Umbilical cord (tissue), 2 donors: ENCODE measurements around the gene ODAD4. TPM values are rescaled to one million over a fixed set of nuclear protein-coding genes. Genes with fewer than 3 reads are reported as not detected.

ENCODE experiments used
- DNase-seq: peaks from one replicate; pipeline ENCODE4 v3.0.0-alpha.2; 2015; ENCODE audit warnings: low spot score
- total RNA-seq: library from RNA; depleted of rRNA; stranded (reverse); fragments of >200 nt; gene quantifications from one replicate; pipeline ENCODE4 v1.2.3, GENCODE V29; 2014; ENCODE audit warnings: low replicate concordance; ENCODE audit not compliant: insufficient read depth

Gene ODAD4
- total RNA-seq, 1 donor from 2014 or later, result not detected

DNA sequence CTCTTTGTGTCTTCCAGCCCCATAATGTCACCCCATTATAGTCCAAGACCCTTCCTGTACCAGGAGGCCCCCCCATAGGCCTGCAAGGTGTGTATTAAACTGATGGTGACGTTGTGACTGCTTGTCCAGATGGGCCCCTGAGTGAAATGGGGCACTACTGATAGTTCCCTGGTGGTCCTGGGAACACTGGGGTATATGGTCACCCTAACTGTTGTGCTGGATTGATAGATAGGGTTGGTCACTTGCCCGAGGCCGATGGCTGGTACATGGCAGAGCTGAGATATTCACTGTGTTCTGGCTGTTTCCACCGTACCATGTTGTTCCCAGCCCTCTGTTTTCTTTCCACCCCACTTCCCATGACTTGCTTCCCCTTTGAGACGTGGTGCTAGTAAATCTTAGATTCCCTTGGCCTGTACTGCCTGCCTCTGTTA lies 40.5 kb downstream of the ODAD4 start:
- no peak for DNase-seq

DNA sequence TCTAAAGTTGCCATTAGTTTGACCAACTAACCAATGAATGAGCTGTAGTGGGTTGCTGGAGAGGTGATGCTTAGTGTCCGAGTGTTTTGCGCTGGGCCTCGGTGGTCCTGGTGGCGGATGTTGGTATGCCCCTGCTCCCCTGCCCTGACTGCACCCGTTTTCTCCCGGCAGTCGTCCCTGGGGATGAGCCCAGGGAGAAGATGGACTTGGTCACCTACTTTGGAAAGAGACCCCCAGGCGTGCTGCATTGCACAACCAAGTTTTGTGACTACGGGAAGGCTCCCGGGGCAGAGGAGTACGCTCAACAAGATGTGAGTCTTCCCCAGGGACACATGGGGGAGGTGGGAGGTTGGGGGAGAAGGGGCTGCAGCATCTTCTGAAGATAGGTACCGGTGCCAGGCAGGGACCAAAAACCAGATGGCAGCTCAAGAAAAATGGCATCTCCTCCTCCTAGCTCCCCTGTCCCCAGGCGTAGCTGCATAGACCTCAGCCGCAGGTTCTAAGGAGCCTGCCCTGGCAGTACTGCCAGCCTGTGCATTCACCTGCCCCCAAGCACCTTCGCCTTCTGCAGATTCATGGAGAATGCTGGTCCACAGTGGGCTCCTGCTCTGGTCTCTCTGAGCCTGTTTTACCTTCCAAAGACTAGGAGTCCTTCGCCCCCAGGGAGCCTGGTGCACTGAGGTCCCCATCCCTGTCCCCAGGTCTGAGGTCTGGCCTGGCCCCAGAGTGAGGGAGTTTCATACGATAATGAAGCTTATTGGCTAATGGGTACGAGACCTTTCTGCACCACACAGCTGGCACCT lies 41.5 kb downstream of the ODAD4 start:
- DNase-seq, result no peak

DNA sequence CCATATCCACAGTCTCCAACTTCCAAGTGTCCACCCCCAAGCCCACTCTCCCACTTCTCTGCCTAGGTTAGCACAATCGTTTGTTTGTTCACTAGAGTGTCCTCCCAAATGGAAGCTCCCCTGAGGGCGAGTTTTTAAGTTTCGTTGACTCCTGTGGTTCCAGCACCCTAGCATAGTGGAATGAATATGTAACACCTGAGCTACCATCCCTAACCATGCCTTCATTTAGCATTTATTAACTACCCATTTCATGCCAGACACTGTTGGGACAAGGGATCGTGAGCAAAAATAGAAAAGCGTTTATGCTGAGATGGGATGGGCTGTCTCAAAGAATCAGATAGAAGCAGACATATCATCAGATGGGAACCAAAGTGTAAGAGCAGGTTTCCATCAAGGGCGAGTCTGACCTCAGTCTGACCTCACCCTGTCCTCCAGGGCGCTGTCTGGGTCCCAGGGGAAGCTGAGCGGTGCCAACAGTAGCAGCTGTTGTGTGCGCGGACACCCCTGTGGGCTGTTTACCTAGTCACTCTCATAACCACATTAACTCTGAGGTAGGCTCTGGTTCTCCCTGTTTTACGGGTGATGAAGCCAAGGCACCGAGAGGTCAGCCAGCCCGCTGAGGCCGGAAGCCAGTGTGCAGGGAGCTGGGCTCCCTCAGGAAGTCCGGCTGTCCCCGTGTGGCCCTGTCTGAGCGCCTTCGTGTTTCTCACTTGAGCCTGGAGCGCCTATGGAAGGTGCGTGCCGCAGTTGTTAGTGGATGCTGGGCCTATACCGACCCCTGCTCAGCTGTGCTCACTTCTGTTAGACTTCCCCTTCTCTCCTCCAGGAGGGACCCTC lies 42.4 kb downstream of the ODAD4 start:
- no peak for DNase-seq

DNA sequence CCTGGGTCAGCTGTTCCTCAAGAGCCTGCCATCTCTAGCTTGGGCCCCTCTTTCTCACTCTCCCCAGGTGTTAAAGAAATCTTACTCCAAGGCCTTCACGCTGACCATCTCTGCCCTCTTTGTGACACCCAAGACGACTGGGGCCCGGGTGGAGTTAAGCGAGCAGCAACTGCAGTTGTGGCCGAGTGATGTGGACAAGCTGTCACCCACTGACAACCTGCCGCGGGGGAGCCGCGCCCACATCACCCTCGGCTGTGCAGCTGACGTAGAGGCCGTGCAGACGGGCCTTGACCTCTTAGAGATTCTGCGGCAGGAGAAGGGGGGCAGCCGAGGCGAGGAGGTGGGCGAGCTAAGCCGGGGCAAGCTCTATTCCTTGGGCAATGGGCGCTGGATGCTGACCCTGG lies 43.0 kb downstream of the ODAD4 start:
- DNase-seq, result no peak

DNA sequence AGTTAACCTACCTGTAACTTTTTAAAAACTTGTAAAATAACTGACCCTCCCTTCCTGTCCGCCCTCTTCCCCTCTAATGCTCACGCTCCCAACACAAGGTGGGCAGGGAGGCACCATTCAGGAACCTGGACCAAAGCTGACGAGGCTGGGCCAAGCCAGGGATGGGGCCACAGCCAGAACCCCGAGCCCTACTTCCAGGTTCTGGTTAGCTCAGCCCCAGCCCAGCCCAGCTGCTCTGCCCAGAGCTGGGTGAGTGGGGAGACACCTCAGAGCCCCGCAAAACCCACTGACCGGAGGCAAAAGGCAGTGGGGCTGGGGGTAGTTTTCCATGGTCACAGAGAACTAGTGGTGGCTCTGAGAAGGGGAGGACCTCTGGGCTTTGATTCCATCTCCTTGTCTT lies 43.6 kb downstream of the ODAD4 start:
- no peak for DNase-seq

DNA sequence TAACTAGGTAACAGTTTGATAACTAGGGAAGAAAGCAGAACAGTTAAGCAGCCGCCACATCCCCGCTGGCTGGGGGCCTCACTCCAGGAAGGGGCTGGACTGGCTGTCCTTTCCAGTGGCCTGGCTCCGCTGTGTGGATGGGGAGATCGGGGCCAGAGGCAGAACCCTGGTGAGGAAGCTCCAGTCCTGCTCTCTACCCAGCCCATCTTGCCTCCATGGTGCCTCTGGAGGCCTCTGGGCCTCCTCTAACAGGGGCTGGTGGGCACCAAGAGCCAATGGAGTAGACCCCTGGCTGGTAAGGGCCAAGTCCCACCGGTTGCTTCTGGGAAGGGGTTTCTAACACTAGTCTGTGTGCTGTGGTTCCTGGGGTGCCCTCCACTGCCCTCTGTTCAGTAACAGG lies 44.2 kb downstream of the ODAD4 start:
- no peak for DNase-seq

DNA sequence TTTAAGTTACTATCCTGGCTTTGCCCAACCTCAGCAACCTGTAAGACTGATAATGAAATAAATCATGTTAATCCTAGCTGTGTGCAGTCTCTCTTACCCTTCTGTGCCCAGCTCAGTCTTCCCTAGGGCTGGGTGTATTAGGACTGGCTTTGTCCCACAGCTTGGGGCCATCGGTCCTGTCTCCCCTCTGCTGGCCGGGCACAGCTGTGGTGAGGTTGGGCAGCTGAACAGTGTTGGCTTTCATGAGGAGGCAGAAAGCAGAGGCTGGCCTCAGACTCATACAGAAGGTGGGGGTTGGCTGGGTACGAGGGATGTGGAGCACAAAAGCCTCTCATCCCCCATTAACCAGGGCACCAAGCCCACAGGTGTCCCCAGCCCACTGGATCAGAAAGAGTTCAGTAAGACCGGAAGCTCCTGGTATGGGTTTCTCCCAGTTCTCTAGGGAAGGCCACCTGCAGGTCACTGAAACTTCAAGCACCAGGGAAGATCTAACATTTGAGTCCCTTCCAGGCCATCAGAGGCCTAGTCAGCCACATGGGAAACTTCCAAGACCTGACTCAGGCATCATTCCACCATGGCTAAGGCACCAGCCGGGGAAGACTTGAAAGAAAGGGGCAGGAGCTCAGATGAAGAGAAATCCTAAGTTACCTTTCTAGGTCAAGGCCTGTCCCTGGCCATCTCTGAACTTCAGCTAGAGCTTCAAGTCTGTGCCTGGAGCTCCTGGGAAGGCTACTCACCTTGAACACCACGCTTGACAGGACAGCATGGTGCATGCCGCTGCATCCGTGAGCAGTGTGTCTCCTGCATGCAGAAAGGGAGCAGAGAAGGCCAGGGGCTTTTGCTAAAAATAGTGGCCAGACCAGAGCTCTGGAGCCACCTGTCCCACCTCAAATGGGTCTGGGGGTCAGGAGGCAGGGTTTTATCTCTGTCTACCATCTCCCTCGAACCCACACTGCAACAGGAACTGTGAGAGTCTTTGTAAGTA lies 45.0 kb downstream of the ODAD4 start:
- DNase-seq, result no peak

DNA sequence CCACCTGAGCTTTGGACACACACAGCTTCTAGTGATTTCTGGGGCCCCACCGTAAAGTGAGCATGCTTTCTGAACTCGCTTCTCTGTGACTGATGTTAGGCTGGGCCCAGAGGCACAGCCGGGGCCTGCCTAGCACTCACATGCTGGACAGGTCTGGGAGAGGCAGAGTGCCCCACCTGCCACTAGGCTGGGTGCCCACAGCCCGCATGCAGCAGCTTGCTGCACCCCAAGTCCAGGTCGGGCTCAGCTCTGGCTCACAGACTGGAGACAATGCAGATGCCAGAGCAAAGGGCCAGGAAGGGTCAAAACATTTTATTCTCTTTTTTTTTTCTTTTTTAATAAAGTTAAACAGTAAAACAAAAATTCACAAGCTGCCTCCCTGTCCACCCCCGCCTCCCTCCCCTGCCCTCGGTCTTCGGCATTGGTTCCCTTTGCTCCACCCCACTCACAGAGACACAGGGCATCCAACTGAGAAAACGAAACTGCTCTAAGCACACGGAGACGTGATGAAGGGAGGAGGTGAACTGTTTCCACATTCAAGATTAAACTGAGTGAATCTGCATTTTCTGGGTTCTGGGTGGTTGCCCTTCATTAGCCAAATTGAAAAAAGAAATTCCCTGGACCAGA lies 45.8 kb downstream of the ODAD4 start:
- no peak for DNase-seq

DNA sequence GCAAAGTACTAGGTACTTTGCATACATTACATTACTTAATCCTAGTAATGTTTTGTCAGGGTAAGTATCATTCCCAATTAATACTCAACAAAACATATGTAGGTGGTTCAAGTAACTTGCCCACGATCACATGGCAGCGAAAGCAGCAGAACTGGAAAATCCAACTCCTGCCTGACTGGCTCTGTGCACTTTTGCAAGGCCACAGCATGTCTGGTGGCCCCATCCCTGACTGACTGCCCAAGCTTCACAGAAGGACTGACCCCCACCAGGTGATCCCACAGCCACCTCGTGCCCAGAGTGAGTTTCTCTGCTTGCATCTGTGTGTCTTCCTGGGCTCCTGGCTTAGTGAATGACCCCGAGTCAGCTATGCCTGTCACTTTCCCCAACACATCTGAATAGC lies 47.6 kb downstream of the ODAD4 start:
- DNase-seq, result no peak

DNA sequence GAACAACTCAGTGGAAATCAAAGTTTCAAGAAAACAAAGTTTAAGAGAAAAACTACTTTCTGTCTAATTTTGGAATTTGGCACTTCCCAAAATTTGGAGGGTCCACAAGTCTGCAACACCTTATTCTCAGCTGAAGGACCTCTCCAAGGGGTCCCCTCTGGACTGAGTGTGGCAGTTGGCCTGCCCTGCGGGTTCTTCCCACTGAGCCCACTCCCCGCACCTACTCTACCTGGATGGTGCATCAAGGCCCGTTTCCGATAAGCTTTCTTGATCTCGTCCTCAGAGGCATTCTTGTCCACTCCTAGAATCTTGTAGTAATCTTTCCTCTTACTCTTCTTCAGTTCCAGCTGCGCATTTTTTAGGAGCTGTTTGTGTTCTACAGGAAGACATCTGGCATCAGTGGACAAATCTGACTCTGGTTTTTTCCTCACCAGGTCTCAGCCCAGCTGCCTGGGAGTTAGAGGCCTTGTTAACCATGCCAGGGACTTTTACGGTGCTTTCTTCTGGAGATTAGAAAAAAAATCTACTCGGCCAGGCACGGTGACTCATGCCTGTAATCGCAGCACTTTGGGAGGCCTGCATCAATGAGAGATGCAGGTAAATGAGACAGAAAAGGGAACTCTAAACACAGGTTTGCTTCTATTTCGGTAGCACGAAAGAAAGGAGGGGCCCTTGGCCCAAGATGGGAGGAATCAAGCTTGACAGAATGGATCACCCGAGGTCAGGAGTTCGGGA lies 51.8 kb downstream of the ODAD4 start:
- peak; percentile 48 for DNase-seq

DNA sequence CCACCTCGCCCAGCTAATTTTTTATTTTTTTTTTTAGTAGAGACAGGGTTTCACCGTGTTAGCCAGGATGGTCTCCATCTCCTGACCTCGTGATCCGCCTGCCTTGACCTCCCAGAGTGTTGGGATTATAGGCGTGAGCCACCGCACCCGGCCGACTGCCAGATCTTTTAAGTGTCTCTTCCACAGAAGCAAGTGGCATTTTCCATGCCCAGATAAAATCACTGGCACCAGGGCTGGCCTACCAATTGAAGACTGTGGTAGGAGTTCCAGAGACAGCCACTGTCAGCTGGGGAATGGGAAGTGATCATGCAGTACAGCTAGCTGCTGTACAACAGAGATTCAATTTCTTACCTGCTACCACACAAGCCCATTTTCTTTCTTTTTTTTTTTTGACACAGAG lies 54.0 kb downstream of the ODAD4 start:
- no peak for DNase-seq

DNA sequence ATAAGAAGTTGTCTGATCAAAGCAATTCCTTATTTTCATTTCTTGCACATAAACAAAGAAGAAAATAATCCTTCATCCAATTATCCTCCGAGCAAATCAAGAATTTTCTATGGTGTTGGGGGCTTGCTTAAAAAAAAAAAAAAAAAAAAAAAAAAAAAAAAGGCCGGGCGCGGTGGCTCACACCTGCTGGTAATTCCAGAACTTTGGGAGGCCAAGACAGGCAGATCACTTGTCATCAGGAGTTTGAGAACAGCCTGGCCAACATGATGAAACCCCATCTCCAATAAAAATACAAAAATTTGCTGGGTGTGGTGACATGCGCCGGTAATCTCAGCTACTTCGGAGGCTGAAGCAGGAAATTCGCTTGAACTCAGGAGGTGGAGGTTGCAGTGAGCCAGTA lies 55.5 kb downstream of the ODAD4 start:
- DNase-seq, result no peak

DNA sequence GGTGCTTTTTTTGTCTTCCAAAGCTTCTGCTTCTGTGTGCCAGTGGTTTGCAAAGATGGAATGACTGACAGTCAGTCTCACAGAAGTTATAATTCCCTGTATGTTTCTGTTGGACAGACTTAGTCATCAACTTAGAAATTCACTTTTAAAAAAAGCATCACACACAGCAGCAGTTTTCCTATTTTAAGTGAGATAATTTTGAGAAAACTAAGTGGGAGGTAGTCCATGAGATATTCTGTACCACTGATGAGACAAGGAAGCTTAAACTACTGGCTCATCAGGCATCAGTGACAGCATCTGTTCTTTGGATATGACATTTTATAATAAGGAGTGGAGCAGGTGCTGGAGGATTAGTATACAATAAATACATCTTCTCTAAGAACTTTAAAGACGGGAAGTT lies 56.2 kb downstream of the ODAD4 start:
- no peak for DNase-seq

DNA sequence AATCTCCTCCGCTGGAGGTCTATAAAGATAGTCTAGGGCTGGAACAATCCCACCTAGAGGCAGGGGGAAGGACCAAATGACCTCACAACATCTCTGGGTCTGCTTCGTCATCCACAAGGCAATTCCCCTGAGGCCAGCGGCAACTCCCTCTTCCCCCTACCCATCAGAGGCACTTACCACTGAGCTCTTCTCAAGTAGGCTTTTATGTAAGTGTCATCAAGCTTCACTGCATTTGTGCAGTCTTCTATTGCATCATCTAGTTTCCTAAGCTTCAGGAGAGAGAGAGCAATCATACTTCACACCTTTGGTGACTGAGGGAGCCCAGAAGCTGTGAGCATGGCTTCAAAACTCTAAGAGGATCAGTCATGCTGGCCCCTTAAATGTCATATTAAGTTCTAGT lies 57.2 kb downstream of the ODAD4 start:
- no peak for DNase-seq

DNA sequence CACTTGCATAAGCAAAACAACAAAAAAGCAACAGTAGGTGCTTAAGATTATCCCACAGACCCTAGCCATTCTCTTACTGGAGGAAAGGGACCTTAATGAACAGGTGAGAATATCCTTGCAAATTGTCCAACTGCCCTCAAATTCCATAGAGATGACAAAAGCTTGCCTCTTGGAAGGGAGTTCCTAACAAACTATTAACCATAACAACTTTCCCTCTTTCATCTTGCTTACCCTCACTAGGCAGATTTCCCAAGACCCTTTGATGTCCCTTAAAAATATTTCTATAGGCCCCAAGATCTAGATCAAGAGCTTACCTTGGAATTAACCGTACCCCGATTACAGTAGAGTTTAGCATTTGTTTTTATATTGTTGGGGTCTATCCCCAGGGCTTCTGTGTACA lies 58.0 kb downstream of the ODAD4 start:
- no peak for DNase-seq

DNA sequence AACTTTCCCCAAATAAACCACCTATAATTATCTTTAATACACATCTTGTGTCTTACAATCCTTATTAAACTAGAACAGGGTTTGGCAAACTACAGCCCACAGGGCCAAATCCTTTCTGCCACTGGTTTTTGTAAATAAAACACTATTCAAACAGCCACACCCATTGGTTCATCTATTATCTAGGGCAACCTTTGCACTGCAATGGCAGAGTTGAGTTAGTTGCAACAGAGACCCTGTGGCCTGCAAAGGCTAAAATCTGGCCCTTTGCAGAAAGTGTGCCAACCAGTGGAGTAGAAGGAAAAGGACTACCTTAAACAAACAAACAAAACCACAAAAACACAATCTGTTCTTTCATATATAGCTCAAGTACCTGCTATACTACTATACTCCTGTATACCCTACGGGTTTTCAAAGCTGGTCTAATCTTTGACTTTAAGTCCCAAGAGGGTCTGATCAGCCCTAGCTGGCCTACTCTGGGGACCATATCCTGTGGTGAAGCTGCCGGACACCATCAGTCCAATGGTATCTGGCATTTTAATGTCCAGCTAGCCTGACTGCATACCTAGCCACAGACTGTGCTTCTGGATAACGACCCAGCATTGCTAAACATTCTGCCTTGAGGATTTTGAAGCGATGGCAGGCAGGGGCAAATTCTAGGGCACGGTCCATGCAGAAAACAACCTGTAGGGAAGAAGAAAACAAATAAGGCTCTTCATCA lies 59.4 kb downstream of the ODAD4 start:
- DNase-seq, result no peak

DNA sequence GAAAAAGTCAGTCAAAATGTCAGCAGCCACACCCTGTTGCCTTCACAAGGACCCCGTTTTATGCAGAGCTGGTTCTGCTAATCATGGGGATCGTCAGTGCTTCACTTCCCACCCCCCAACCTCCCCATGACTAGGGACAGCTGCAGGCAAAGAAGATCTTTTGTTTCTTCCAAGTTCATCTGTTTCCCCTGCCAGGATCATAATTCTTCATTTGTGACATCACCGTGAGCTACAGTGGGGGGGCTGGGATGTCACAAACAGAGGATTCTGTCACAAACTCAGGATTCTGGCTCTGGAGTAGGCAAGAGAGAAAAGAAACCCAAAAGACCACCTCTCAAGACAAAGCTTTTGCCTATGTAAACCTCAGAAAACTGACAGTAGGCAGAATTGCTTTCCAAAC lies 62.2 kb downstream of the ODAD4 start:
- no peak for DNase-seq

DNA sequence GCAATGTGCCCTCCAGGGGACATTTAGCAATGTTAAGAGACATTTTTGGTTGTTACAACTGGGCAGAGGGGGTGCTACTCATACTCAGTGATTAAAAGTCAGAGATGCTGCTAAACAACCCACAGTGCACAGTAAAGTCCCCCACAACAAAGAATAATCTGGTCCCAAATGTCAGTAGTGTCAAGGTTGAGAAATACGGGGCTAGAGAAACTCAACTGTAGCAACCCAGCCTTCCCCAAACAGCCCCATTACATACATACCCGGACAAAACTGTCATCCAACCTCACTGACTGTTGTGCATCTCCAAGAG lies 66.4 kb downstream of the ODAD4 start:
- DNase-seq, result no peak

DNA sequence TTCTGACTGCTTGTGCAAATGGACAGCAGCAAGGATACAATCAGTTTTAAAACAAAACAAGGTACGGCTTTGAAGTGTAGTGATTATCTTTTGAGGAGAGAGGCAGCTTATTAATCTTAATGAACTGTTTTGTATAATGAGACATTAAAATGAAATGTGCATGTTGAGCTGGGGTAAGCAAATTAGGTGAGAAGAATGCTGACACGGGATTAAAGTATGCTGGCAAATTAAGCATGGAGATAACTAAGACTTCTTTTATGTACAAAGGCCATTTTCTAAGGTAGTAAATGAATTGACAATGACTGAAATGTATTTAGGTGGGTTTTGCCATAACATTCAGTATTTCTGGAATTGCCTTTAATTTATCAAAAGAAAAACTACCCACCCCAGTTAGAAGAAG lies 68.1 kb downstream of the ODAD4 start:
- no peak for DNase-seq
